DMS114 treated with DMSO at 0.1 percent for 48 hours (cell line): ENCODE results near the gene FHL2.

Source experiments
- DNase-seq: peaks from one replicate; lab custom pipeline; 2025; ENCODE audit not compliant: unreplicated experiment; lab: John Stamatoyannopoulos, UW

Gene FHL2

GRCh38 chr2:105399207-105399861 is 483 bp upstream of the FHL2 start:
- DNase-seq: no peak

GRCh38 chr2:105397953-105398335 is 907 bp downstream of the FHL2 start:
- DNase-seq: no peak

- no peak for DNase-seq
Observed at GRCh38 chr2:105397025-105397722, 1.7 kb downstream of the FHL2 start.

- no peak for DNase-seq
Observed at GRCh38 chr2:105396254-105397024, 2.4 kb downstream of the FHL2 start.

GRCh38 chr2:105395691-105396090 is 3.2 kb downstream of the FHL2 start:
- no peak for DNase-seq

GRCh38 chr2:105394951-105395611 is 3.8 kb downstream of the FHL2 start:
- no peak for DNase-seq

- DNase-seq: no peak
Observed at GRCh38 chr2:105393373-105394055, 5.3 kb downstream of the FHL2 start.

GRCh38 chr2:105391763-105392662 is 6.8 kb downstream of the FHL2 start:
- DNase-seq: no peak

GRCh38 chr2:105391058-105391627 is 7.7 kb downstream of the FHL2 start:
- DNase-seq: no peak

- no peak for DNase-seq
Observed at GRCh38 chr2:105390454-105390853, 8.4 kb downstream of the FHL2 start.

GRCh38 chr2:105388971-105389381 is 9.9 kb downstream of the FHL2 start:
- no peak for DNase-seq

GRCh38 chr2:105387225-105387624 is 11.6 kb downstream of the FHL2 start:
- no peak for DNase-seq

- DNase-seq: no peak
Observed at GRCh38 chr2:105385731-105386540, 12.9 kb downstream of the FHL2 start.

GRCh38 chr2:105384861-105385260 is 14.0 kb downstream of the FHL2 start:
- DNase-seq: no peak

- DNase-seq: no peak
Observed at GRCh38 chr2:105384216-105384615, 14.6 kb downstream of the FHL2 start.

- no peak for DNase-seq
Observed at GRCh38 chr2:105383432-105384166, 15.3 kb downstream of the FHL2 start.

GRCh38 chr2:105382177-105382576 is 16.7 kb downstream of the FHL2 start:
- no peak for DNase-seq

- no peak for DNase-seq
Observed at GRCh38 chr2:105381101-105381668, 17.7 kb downstream of the FHL2 start.
